DND-41 (cell line): ENCODE data around the gene TCF7L2.

Experiments used
- ATAC-seq: fragments of 200-7000 bp; cut with Tn5 transposase; 3 replicates; pipeline ENCODE4 v1.9.1; 2021; ENCODE audit warnings: low read depth; ENCODE audit not compliant: insufficient read depth
- DNase-seq: peaks from one replicate; pipeline ENCODE4 v3.0.0-alpha.2; 2020
- H2AFZ ChIP-seq: 2 replicates; pipeline ENCODE4 v1.6.0; 2012; ENCODE audit warnings: low read depth, low read length
- H3K27ac ChIP-seq: 2 replicates; pipeline ENCODE4 v1.5.1; 2012; ENCODE audit warnings: low read length, inconsistent platforms
- H3K27me3 ChIP-seq: fragments of 200-600 bp; sonication (generic); 2 replicates; pipeline ENCODE4 v1.6.0; 2012; ENCODE audit warnings: low read length, mild to moderate bottlenecking, inconsistent platforms; ENCODE audit not compliant: insufficient read depth, poor library complexity
- H3K36me3 ChIP-seq: 2 replicates; pipeline ENCODE4 v1.5.1; 2012; ENCODE audit warnings: low read length, inconsistent platforms; ENCODE audit not compliant: insufficient read depth
- H3K4me1 ChIP-seq: 2 replicates; pipeline ENCODE4 v1.5.1; 2012; ENCODE audit warnings: mild to moderate bottlenecking, low read length; ENCODE audit not compliant: insufficient read depth
- H3K4me2 ChIP-seq: 2 replicates; pipeline ENCODE4 v1.6.0; 2012; ENCODE audit warnings: mild to moderate bottlenecking, moderate library complexity, low read length, inconsistent platforms; ENCODE audit not compliant: insufficient read depth
- H3K4me3 ChIP-seq, 2 experiments: fragments of 200-600 bp in 1 of 2; shearing (Covaris generic) in 1 of 2; 2 replicates each; pipeline ENCODE4 v1.5.1; 2012 to 2016; ENCODE audit warnings: inconsistent platforms in 2 of 2, low read length in 2 of 2, mild to moderate bottlenecking in 2 of 2, low read depth in 1 of 2, moderate library complexity in 1 of 2
- H3K79me2 ChIP-seq: 2 replicates; pipeline ENCODE4 v1.6.0; 2012; ENCODE audit warnings: low read length, inconsistent platforms; ENCODE audit not compliant: insufficient read depth
- H3K9ac ChIP-seq: 2 replicates; pipeline ENCODE4 v1.6.0; 2012; ENCODE audit warnings: low read depth, mild to moderate bottlenecking, inconsistent platforms, low read length, moderate library complexity
- H3K9me3 ChIP-seq: 2 replicates; pipeline ENCODE4 v1.5.1; 2012; ENCODE audit warnings: low read length, moderate library complexity, mild to moderate bottlenecking, inconsistent platforms; ENCODE audit not compliant: insufficient read depth, severe bottlenecking
- H4K20me1 ChIP-seq: 2 replicates; pipeline ENCODE4 v1.6.0; 2012; ENCODE audit warnings: low read length; ENCODE audit not compliant: insufficient read depth
- EZH2 ChIP-seq: IDR thresholded peaks from 3 replicates; pipeline ENCODE4 v1.6.1; 2012; ENCODE audit warnings: borderline replicate concordance, low read depth, mild to moderate bottlenecking, moderate library complexity, low read length, inconsistent platforms; ENCODE audit not compliant: severe bottlenecking
- TF ChIP-seq, protein P1 (sequence below): IDR thresholded peaks from 2 replicates; pipeline ENCODE4 v1.5.1; 2012; ENCODE audit warnings: borderline replicate concordance, low read length, moderate library complexity, mild to moderate bottlenecking; ENCODE audit not compliant: poor library complexity, severe bottlenecking; ENCODE audit errors: extremely low read depth

TCF7L2 gene

DNA sequence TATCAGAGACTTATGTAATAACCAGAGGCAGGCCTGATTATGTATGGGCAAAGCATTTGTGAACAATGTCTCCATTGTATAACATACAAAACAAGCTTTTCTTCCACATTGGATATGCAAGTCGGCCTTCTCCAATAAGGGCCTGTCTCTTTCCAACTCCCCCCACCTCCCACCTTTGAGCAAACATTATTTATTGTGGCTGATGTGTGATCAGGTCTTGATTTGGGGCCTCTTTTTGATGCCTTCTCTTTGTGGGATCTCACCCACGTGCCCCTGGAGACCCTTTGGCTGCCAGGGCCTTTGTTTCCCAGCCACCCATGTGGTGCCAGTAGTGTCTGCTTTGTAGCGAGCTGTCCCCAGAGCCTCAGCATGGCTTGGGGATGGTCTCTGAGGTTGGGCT is 53.0 kb downstream of the TCF7L2 start:
- no peak for DNase-seq
- H3K9me3 ChIP-seq = no peaks in the 10 kb centered on the region
- no peak for ATAC-seq
- no peak overlapping the region for H3K4me2 ChIP-seq
- no peak overlapping the region for H3K4me3 ChIP-seq
- no peak overlapping the region for H3K9ac ChIP-seq
- H2AFZ ChIP-seq = no peak overlapping the region
- no peaks in the 10 kb centered on the region for H3K36me3 ChIP-seq
- peaks cover 87% of the 10 kb centered on the region for H4K20me1 ChIP-seq
- no peaks in the 10 kb centered on the region for H3K27me3 ChIP-seq
- H3K79me2 ChIP-seq = peaks cover 65% of the 10 kb centered on the region
- TF ChIP-seq, protein P1, sequence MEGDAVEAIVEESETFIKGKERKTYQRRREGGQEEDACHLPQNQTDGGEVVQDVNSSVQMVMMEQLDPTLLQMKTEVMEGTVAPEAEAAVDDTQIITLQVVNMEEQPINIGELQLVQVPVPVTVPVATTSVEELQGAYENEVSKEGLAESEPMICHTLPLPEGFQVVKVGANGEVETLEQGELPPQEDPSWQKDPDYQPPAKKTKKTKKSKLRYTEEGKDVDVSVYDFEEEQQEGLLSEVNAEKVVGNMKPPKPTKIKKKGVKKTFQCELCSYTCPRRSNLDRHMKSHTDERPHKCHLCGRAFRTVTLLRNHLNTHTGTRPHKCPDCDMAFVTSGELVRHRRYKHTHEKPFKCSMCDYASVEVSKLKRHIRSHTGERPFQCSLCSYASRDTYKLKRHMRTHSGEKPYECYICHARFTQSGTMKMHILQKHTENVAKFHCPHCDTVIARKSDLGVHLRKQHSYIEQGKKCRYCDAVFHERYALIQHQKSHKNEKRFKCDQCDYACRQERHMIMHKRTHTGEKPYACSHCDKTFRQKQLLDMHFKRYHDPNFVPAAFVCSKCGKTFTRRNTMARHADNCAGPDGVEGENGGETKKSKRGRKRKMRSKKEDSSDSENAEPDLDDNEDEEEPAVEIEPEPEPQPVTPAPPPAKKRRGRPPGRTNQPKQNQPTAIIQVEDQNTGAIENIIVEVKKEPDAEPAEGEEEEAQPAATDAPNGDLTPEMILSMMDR = no peak
- no peak for TF ChIP-seq EZH2
- no peak overlapping the region for H3K27ac ChIP-seq
- H3K4me1 ChIP-seq = peaks cover 34% of the 10 kb centered on the region

DNA sequence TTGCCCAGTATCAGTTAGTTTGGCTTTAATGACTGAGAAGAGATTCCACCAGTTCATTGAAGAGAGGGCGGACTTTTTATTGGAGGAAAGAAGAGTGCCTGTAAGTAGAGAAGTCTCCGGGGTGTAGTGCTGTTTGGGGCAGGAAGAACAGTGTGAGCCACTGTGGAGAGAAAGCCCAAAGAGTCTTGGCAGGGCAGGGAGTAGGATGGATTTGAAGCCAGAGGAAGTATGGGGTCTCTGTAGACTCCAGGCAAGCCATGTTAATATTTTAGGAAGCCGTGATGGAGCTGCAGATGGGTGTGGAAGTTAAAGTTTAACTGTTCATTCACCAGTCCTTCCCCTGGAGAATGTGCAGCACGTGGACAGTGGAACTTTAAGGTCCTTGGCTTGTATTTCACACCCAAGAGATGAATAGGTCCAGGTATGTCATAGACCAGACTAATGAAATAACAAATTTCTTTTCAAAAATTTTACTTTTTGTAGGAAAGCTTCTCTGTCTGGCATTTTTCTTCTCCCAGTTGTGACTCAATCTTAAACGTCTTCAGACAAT is 54.1 kb downstream of the TCF7L2 start:
- no peak for ATAC-seq
- TF ChIP-seq, protein P1 = no peak
- no peak for TF ChIP-seq EZH2
- no peaks in the 10 kb centered on the region for H3K9me3 ChIP-seq
- H3K4me3 ChIP-seq = no peak overlapping the region
- no peaks in the 10 kb centered on the region for H3K27me3 ChIP-seq
- no peak for DNase-seq
- H2AFZ ChIP-seq = no peak overlapping the region
- H3K9ac ChIP-seq = no peak overlapping the region
- H3K27ac ChIP-seq = no peak overlapping the region
- H4K20me1 ChIP-seq = peaks cover 87% of the 10 kb centered on the region
- peaks cover 68% of the 10 kb centered on the region for H3K79me2 ChIP-seq
- peaks cover 3% of the 10 kb centered on the region; the same call in 1 of the 2 replicates for H3K36me3 ChIP-seq
- H3K4me1 ChIP-seq = peaks cover 42% of the 10 kb centered on the region
- H3K4me2 ChIP-seq = no peak overlapping the region

DNA sequence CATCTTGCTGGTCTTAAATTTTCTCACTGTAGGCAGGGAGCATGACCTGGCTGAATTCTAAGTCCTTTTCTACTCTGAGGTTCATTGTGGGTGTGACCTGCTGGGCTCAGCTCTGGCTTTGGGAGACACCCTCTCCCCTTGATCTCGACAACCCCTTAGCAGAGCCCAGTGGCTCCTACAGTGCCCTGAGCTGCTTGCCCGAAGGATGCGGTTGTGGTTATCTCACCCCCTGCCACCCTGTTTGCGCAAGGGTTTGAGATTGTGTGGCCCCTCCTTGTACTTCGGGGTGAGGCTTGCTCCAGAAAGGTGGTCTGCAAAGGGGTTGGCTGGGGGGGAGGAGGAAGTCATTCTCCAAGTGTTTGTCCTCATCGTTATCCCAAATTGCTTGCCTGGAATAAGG is 55.3 kb downstream of the TCF7L2 start:
- Histone ChIP-seq H3K27ac (no peak overlapping the region), H3K4me1 (peaks cover 42% of the 10 kb centered on the region), H3K79me2 (peaks cover 68% of the 10 kb centered on the region), H2AFZ (no peak overlapping the region), H3K4me3 (no peak overlapping the region), H4K20me1 (peaks cover 87% of the 10 kb centered on the region), H3K27me3 (no peaks in the 10 kb centered on the region), H3K9me3 (no peaks in the 10 kb centered on the region), H3K36me3 (peaks cover 3% of the 10 kb centered on the region; the same call in 1 of the 2 replicates), H3K4me2 (no peak overlapping the region), H3K9ac (no peak overlapping the region)
- DNase-seq (peak; percentile 62), ATAC-seq (peak; percentile 47)
- TF ChIP-seq, protein P1 = no peak
- no peak for TF ChIP-seq EZH2
